Endometrial microvascular endothelial cells (primary cell): ENCODE data around the gene TRIM10. TPM values are rescaled to one million over a fixed set of nuclear protein-coding genes. Genes with fewer than 3 reads are reported as not detected.

Experiments used
- in situ Hi-C: cut with HindIII; loops from 2 replicates; pipeline ENCODE4 v1.10.0; 2017; ENCODE audit warnings: low sequenced_read_pairs, low pct_unique_long_range_greater_than_20kb; ENCODE audit errors: inconsistent ontology term
- total RNA-seq: library from RNA; depleted of rRNA; stranded (reverse); fragments of >200 nt; gene quantifications from one replicate; pipeline ENCODE4 v1.2.3, GENCODE V29; 2015; ENCODE audit errors: inconsistent ontology term

The TRIM10 gene
- total RNA-seq, 1 donor from 2014 or later, result not detected

DNA sequence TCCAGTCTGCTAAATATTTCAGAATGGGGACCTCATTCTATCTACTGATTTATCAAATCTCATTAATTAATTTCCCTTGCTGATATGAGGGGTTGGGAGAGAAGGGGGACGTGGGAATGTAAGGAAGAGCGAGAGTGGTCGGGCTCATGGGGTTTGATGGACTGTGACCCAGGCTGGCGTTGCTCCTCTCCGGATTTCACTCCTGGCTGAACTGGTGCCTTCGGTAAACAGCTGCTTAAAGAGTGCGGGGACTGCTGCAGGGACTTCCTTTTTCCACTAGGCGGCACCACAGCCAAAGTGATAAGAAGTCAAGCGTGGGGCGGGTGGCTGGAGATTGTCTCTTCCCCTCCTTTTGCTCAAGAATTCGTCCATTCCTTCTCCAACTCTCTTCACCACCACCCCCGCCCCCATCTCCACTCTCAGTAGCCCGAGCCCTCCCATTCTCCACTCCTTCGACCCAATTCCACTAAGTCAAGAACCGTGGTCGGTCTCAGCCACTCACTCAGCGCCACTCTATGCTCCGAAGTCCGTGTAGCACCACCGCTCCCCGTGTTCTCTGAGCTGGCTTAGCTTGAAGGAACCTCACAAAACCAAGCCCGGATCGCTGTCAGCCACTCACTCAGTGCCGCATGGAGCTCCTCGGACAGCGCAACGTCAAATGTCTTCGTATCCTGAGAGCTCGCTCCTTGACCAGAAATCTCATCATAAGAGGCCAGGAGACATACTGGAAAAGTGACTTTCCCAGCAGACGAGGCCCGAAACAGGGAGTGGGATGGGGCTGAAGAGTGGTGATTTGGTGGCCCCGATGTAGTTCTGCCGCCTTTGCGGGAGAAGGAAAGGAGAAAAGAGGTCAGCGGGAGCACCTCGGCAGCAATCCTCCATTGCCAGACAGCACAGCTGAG is 57.8 kb downstream of the TRIM10 start:
- in situ Hi-C loops, result no loop called here

DNA sequence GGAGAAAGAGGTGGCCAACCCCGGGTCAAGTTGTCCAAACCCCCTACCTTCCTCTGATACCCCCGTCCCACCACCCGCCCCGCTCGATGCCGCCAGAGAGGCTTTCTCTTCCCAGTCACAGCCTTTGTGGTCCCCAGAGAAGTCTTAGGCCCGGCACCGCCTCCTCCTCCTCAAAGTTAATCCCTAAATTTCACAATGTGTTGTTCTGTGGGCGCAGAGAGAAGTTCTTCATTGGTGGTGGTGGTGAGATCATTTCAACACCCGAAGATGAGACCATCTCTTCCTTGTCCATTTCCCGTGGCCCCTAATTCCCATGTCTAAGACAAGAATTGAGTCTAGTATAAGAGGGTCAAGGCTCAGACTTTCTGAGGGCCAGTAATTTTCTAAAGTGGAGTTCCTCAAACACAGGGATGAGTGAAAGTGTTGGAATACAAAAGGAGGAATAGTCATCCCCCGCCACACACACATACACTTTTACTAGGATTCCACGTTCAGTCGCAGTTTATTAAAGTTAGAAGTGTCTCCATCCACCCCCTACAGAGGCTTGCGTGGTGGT is 58.5 kb downstream of the TRIM10 start:
- in situ Hi-C loops, result no loop called here

Other genes starting within 250 kb of the TRIM10 start
- gene HLA-A, start 218.7 kb downstream of the TRIM10 start, total RNA-seq, result 723 TPM
- 52.0 TPM for gene POLR1H, start 99.9 kb downstream of the TRIM10 start, total RNA-seq
- gene PPP1R11, start 94.0 kb downstream of the TRIM10 start, total RNA-seq, result 37.1 TPM
- gene RNF39, start 85.4 kb downstream of the TRIM10 start, total RNA-seq, result not detected
- not detected for gene TRIM31, start 48.1 kb downstream of the TRIM10 start, total RNA-seq
- not detected for gene TRIM40, start 25.1 kb downstream of the TRIM10 start, total RNA-seq
- not detected for gene TRIM15, start 2.3 kb upstream of the TRIM10 start, total RNA-seq
- gene TRIM26, start 52.2 kb upstream of the TRIM10 start, total RNA-seq, result 62.9 TPM
- gene TRIM39, start 165.7 kb upstream of the TRIM10 start, total RNA-seq, result 10.2 TPM
- gene RPP21, start 183.9 kb upstream of the TRIM10 start, total RNA-seq, result 78.4 TPM